KOPT-K1 (cell line): ENCODE measurements around the gene FAM174B.

ENCODE experiments used
- H3K27ac ChIP-seq: fragments of 200-600 bp; sonication (generic); 2 replicates; pipeline ENCODE4 v1.5.1; 2016; ENCODE audit warnings: antibody characterized with exemption, mild to moderate bottlenecking, low read depth, low read length; ENCODE audit not compliant: poor library complexity, severe bottlenecking
- H3K36me3 ChIP-seq: fragments of 200-600 bp; sonication (generic); 2 replicates; pipeline ENCODE4 v1.5.1; 2017; ENCODE audit warnings: antibody characterized with exemption, mild to moderate bottlenecking, low read length, moderate library complexity; ENCODE audit not compliant: insufficient read depth
- H3K9me3 ChIP-seq: fragments of 200-600 bp; sonication (generic); 2 replicates; pipeline ENCODE4 v1.5.1; 2017; ENCODE audit warnings: antibody characterized with exemption, low read length, mild to moderate bottlenecking; ENCODE audit not compliant: insufficient read depth, poor library complexity, severe bottlenecking

Gene FAM174B

GRCh38 chr15:92653836-92654539 is 1.6 kb downstream of the FAM174B start:
- peaks cover 8% of the 10 kb centered on the region for H3K9me3 ChIP-seq
- no peak overlapping the region for H3K27ac ChIP-seq
- H3K36me3 ChIP-seq: no peaks in the 10 kb centered on the region

GRCh38 chr15:92653366-92653765 is 2.2 kb downstream of the FAM174B start:
- no peaks in the 10 kb centered on the region for H3K36me3 ChIP-seq

GRCh38 chr15:92652576-92652966 is 3.0 kb downstream of the FAM174B start:
- Histone ChIP-seq H3K27ac (no peak overlapping the region), H3K9me3 (peaks cover 8% of the 10 kb centered on the region)

More at GRCh38 chr15:92653366-92653765, 2.2 kb downstream of the FAM174B start:
- Histone ChIP-seq H3K9me3 (peaks cover 8% of the 10 kb centered on the region), H3K27ac (no peak overlapping the region)

GRCh38 chr15:92651877-92652575 is 3.5 kb downstream of the FAM174B start:
- peaks cover 8% of the 10 kb centered on the region for H3K9me3 ChIP-seq
- no peak overlapping the region for H3K27ac ChIP-seq
- H3K36me3 ChIP-seq: no peaks in the 10 kb centered on the region

More at GRCh38 chr15:92652576-92652966, 3.0 kb downstream of the FAM174B start:
- H3K36me3 ChIP-seq: no peaks in the 10 kb centered on the region

DNA sequence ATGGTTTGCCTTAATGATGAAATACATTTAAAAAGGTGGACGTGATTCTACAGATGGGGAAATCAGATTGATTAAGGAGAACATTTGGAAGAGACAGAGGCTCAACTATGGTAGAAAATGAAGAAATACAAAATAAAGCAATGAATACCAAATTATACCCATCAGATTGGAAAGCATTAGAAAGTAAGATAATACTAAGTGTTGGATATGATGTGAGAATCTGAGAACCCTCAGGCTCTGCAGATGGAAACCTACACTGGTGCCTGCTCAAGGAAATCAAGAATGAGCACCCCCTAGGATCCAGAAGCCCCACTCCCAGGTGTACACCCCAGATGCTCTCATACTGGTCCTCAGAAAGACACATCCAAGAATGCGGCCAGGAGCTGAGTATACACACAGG is 4.6 kb downstream of the FAM174B start:
- Histone ChIP-seq H3K27ac (no peak overlapping the region), H3K36me3 (no peaks in the 10 kb centered on the region), H3K9me3 (peaks cover 8% of the 10 kb centered on the region)

GRCh38 chr15:92650256-92650655 is 5.3 kb downstream of the FAM174B start:
- Histone ChIP-seq H3K9me3 (peaks cover 3% of the 10 kb centered on the region), H3K27ac (no peak overlapping the region), H3K36me3 (no peaks in the 10 kb centered on the region)

DNA sequence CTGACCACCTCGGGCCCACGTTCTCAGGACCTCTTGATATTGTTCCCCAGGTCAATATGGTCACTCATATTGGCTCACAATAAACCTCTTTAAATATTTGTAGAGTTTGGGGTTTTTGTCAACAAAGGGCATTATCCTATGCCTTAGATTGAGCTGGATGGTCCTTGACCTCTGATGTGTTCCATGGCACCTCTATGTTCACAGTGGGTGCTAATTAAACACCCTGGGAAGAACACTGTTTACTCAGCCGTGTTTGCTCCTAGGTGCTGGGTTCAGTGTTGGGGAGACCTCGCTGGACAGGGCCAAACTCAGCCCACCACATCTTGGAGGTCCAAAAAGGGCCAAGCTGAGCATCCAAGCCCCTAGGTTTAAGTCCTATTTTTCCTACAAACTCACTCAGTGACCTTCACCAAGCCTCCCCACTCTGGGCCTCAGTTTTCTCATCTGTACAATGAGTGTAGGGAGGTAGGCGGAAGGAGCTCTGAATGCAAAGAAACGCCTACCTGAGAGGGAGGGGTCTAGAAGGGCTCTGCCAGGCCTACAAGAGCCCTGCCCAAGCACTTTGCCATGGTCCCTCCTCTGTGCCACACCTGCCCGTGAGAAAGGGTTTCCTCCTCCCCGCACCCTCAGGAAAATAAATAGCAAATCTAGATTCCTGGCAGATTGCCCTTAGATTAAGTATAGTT is 7.2 kb downstream of the FAM174B start:
- H3K27ac ChIP-seq: no peak overlapping the region
- H3K36me3 ChIP-seq: no peaks in the 10 kb centered on the region
- H3K9me3 ChIP-seq: no peaks in the 10 kb centered on the region

GRCh38 chr15:92647467-92648163 is 8.0 kb downstream of the FAM174B start:
- Histone ChIP-seq H3K9me3 (no peaks in the 10 kb centered on the region), H3K27ac (no peak overlapping the region), H3K36me3 (no peaks in the 10 kb centered on the region)

DNA sequence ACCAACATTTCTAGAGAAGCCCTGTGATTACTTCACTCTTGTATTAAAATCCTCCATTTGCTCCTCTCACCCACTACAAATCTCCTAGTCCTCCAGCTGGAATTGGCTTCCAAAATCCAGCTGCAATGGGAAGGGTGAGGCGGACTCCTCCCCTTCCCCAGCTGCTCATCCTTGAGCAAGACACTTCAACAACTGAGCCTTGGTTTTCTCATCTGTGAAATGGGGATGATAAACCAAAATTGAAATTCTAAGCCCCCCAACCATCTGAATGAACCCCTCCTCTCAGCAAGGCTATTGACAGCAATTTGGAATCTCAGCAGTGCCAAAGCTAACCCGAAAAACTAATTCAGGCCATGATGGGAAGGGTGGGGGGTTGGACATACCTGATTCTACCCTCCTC is 9.4 kb downstream of the FAM174B start:
- Histone ChIP-seq H3K27ac (no peak overlapping the region), H3K36me3 (no peaks in the 10 kb centered on the region), H3K9me3 (no peaks in the 10 kb centered on the region)

DNA sequence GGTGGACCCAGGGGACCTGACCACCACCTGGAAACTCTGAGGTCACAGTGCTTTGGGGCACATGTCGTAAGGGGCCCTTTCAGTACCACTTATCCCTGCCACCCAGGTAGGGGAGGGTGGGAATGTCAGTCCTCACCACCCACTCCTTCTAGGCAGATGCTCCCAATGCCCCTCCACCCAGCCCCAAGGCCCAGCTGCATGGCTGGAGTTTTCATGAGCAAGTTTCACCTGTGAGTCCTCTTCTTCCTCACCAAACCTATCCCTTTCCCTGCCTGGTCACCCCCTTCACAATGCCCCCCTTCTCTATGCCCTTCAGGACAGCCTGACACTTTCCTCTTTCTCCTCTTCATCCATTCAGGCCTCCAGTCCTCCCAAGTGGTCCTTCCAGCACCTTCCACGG is 9.8 kb downstream of the FAM174B start:
- Histone ChIP-seq H3K27ac (no peak overlapping the region), H3K9me3 (no peaks in the 10 kb centered on the region), H3K36me3 (no peaks in the 10 kb centered on the region)

- no peaks in the 10 kb centered on the region for H3K36me3 ChIP-seq
- H3K9me3 ChIP-seq: no peaks in the 10 kb centered on the region
- no peak overlapping the region for H3K27ac ChIP-seq
Measured at GRCh38 chr15:92645051-92645631, 10.4 kb downstream of the FAM174B start.

GRCh38 chr15:92643849-92644815 is 11.4 kb downstream of the FAM174B start:
- Histone ChIP-seq H3K9me3 (no peaks in the 10 kb centered on the region), H3K36me3 (no peaks in the 10 kb centered on the region), H3K27ac (no peak overlapping the region)

DNA sequence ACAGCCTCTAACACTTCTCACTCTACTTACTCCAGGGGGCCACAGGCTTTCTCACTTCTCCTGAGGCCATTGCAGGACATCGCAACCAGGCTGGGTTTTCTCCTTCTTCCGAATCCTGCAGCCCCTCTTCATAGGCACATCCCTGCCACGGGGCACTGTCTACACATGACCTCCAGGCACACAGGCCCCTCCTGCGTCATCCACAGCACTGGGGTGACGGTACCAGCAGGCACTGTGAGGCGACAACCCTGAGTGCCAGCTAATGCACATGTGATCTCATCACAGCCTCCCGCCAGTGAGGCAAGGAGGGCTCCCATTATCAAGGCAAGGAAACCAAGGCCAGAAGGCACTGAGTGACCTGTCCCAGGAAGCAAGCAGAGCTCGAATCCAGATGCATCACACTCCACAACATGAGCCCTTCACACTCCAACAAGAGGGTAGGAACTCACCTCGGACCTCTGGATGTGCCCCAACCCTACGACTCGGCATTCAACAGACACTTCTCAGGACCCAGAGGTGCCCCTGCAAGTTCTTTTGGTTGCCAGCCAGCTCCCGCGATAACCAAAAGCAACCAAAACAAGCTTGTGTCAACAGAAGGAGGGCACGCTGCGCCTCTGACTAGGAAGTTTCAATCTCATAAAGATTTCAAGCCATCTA is 16.7 kb downstream of the FAM174B start:
- H3K36me3 ChIP-seq: no peaks in the 10 kb centered on the region
- H3K27ac ChIP-seq: no peak overlapping the region
- H3K9me3 ChIP-seq: no peaks in the 10 kb centered on the region
